H1 (cell line): ENCODE measurements around the gene ADAMTS17. TPM values are rescaled to one million over a fixed set of nuclear protein-coding genes. Genes with fewer than 3 reads are reported as not detected.
A peak's percentile ranks its signal among the peaks of the same experiment; 100 is the strongest.

Source experiments
- CTCF ChIA-PET: fragments of 300-600 bp; sonication (Branson Sonifier 250); formaldehyde crosslinking; loops from one replicate; lab custom pipeline; 2021; ENCODE audit not compliant: partially characterized antibody; lab: Charles Lee
- POLR2A ChIA-PET: fragments of 300-600 bp; sonication (Branson Sonifier 250); formaldehyde crosslinking; loops from one replicate; lab custom pipeline; 2021; ENCODE audit warnings: inconsistent platforms; ENCODE audit not compliant: partially characterized antibody; lab: Charles Lee
- DNase-seq, 2 experiments: peaks; one replicate each; pipeline versions ENCODE4 v3.0.0 to v3.0.0-alpha.2; 2010 to 2022; ENCODE audit warnings: low spot score in 2 of 2, low read depth in 1 of 2, mixed read lengths in 1 of 2
- FAIRE-seq: peaks from 2 replicates; lab custom pipeline; 2011; peaks lifted over from hg19 to GRCh38; lab: Jason Lieb, UNC
- H2AFZ ChIP-seq: 2 replicates; pipeline ENCODE4 v1.8.1; 2012; ENCODE audit warnings: low read length, inconsistent platforms
- H2AK5ac ChIP-seq: 2 replicates; pipeline ENCODE4 v1.6.1; 2013; ENCODE audit warnings: low read depth, low read length
- H2BK120ac ChIP-seq: replicated peaks from 2 replicates; pipeline ENCODE3; 2013; ENCODE audit warnings: low read depth, low read length, inconsistent platforms
- H2BK12ac ChIP-seq: 2 replicates; pipeline ENCODE4 v1.6.1; 2013; ENCODE audit warnings: low read depth, low read length
- H2BK15ac ChIP-seq: 2 replicates; pipeline ENCODE4 v1.6.1; 2013; ENCODE audit warnings: low read length
- H2BK20ac ChIP-seq: 2 replicates; pipeline ENCODE4 v1.6.1; 2013; ENCODE audit warnings: low read length
- H2BK5ac ChIP-seq: 2 replicates; pipeline ENCODE4 v1.6.1; 2013; ENCODE audit warnings: low read depth, low read length
- H3K14ac ChIP-seq: 2 replicates; pipeline ENCODE4 v1.6.1; 2013; ENCODE audit warnings: inconsistent platforms; ENCODE audit not compliant: insufficient read length
- H3K18ac ChIP-seq: 2 replicates; pipeline ENCODE4 v1.6.1; 2013; ENCODE audit warnings: low read length; ENCODE audit errors: extremely low read depth
- H3K23ac ChIP-seq: 2 replicates; pipeline ENCODE4 v1.6.1; 2013; ENCODE audit warnings: inconsistent platforms; ENCODE audit not compliant: insufficient read length
- H3K23me2 ChIP-seq: 2 replicates; pipeline ENCODE4 v1.6.1; 2013; ENCODE audit warnings: low read depth, low read length
- H3K27ac ChIP-seq: 2 replicates; pipeline ENCODE4 v1.6.1; 2011; ENCODE audit warnings: low read depth, low read length, inconsistent platforms
- H3K27me3 ChIP-seq, 4 experiments: replicated peaks in 1 of 4; 1 replicate in 1 of 4; 2 replicates in 3 of 4; pipeline versions ENCODE4 v1.6.1 to v1.8.1; 2011 to 2013; ENCODE audit warnings: low read length in 3 of 4, mild to moderate bottlenecking in 3 of 4, inconsistent platforms in 2 of 4, mixed read lengths in 2 of 4, moderate library complexity in 1 of 4; ENCODE audit not compliant: control insufficient read depth in 3 of 4, insufficient read depth in 3 of 4; ENCODE audit errors: extremely low read depth in 1 of 4
- H3K36me3 ChIP-seq, 4 experiments: 2 replicates each; pipeline versions ENCODE4 v1.6.1 to v1.8.1; 2011 to 2013; ENCODE audit warnings: mild to moderate bottlenecking in 4 of 4, low read length in 3 of 4, moderate library complexity in 2 of 4, control low read depth in 1 of 4, inconsistent platforms in 1 of 4; ENCODE audit not compliant: insufficient read depth in 4 of 4, control insufficient read depth in 2 of 4
- H3K4ac ChIP-seq: replicated peaks from 2 replicates; pipeline ENCODE3; 2013; ENCODE audit warnings: low read length, low read depth, mixed read lengths, inconsistent platforms; ENCODE audit not compliant: insufficient read length
- H3K4me1 ChIP-seq, 4 experiments: replicated peaks in 1 of 4; 1 replicate in 1 of 4; 2 replicates in 3 of 4; pipeline versions ENCODE4 v1.6.1 to v1.8.1; 2011 to 2013; ENCODE audit warnings: low read length in 3 of 4, inconsistent platforms in 2 of 4, mixed read lengths in 1 of 4; ENCODE audit not compliant: insufficient read depth in 4 of 4, control insufficient read depth in 3 of 4
- H3K4me2 ChIP-seq, 2 experiments: 2 replicates each; pipeline versions ENCODE4 v1.6.1 to v1.8.1; 2011 to 2013; ENCODE audit warnings: low read depth in 2 of 2, low read length in 2 of 2, control low read depth in 1 of 2, inconsistent platforms in 1 of 2, mild to moderate bottlenecking in 1 of 2; ENCODE audit not compliant: insufficient read depth in 1 of 2
- H3K4me3 ChIP-seq, 4 experiments: fragments of 200-600, 300-600 bp in 1 of 4; sonication (generic), shearing (Covaris generic), sonication (Bioruptor Twin) in 1 of 4; 2 replicates each; pipeline versions ENCODE4 v1.5.1 to v1.8.1; 2011 to 2016; ENCODE audit warnings: low read length in 4 of 4, low read depth in 3 of 4, control low read depth in 2 of 4, inconsistent platforms in 2 of 4, mild to moderate bottlenecking in 2 of 4, mixed read lengths in 1 of 4, moderate library complexity in 1 of 4; ENCODE audit not compliant: insufficient read depth in 2 of 4; ENCODE audit errors: extremely low read depth in 1 of 4
- H3K56ac ChIP-seq: replicated peaks from 2 replicates; pipeline ENCODE3; 2013; ENCODE audit warnings: low read depth, mild to moderate bottlenecking, mixed read lengths, low read length, inconsistent platforms; ENCODE audit not compliant: insufficient read length
- H3K79me1 ChIP-seq: 2 replicates; pipeline ENCODE4 v1.6.1; 2013; ENCODE audit warnings: low read depth, low read length, control low read depth
- H3K79me2 ChIP-seq, 2 experiments: 2 replicates each; pipeline versions ENCODE4 v1.6.1 to v1.8.1; 2012 to 2013; ENCODE audit warnings: low read length in 2 of 2, mild to moderate bottlenecking in 2 of 2, inconsistent platforms in 1 of 2; ENCODE audit not compliant: insufficient read depth in 2 of 2, control insufficient read depth in 1 of 2
- H3K9ac ChIP-seq, 4 experiments: replicated peaks in 1 of 4; 1 replicate in 1 of 4; 2 replicates in 3 of 4; pipeline versions ENCODE4 v1.6.1 to v1.8.1; 2011 to 2013; ENCODE audit warnings: low read depth in 3 of 4, low read length in 3 of 4, control low read depth in 2 of 4, mild to moderate bottlenecking in 2 of 4, moderate library complexity in 2 of 4, inconsistent platforms in 1 of 4; ENCODE audit errors: extremely low read depth in 1 of 4
- H3K9me3 ChIP-seq, 2 experiments: 2 replicates each; pipeline versions ENCODE4 v1.6.1 to v1.8.1; 2012 to 2013; ENCODE audit warnings: mild to moderate bottlenecking in 2 of 2, moderate library complexity in 2 of 2, control low read depth in 1 of 2, inconsistent platforms in 1 of 2, low read depth in 1 of 2, low read length in 1 of 2, mixed read lengths in 1 of 2; ENCODE audit not compliant: insufficient read depth in 2 of 2
- H4K20me1 ChIP-seq, 2 experiments: replicated peaks in 1 of 2; 2 replicates each; pipeline versions ENCODE3 to v1.8.1; 2011 to 2013; ENCODE audit warnings: inconsistent platforms in 2 of 2, low read length in 2 of 2, mild to moderate bottlenecking in 1 of 2; ENCODE audit not compliant: insufficient read depth in 2 of 2, control insufficient read depth in 1 of 2
- H4K5ac ChIP-seq: 2 replicates; pipeline ENCODE4 v1.6.1; 2013; ENCODE audit warnings: low read length, low read depth, mixed read lengths, inconsistent platforms; ENCODE audit not compliant: insufficient read length
- H4K8ac ChIP-seq: 2 replicates; pipeline ENCODE4 v1.8.0; 2013; ENCODE audit warnings: mild to moderate bottlenecking, moderate library complexity, low read length, inconsistent platforms; ENCODE audit not compliant: insufficient read depth; ENCODE audit errors: extremely low read depth
- H4K91ac ChIP-seq: replicated peaks from 2 replicates; pipeline ENCODE3; 2013; ENCODE audit warnings: low read length, mixed read lengths, inconsistent platforms; ENCODE audit not compliant: insufficient read length
- CBX5 ChIP-seq: fragments of 300-800, 300-1000 bp; sonication (generic); IDR thresholded peaks from 2 replicates; pipeline ENCODE4 v1.7.1; 2016; ENCODE audit warnings: antibody characterized with exemption, low read length, low read depth
- CBX8 ChIP-seq: fragments of 300-800, 300-1000 bp; sonication (generic); IDR thresholded peaks from 2 replicates; pipeline ENCODE4 v1.7.1; 2016; ENCODE audit warnings: low read depth, low read length, borderline replicate concordance
- EGR1 ChIP-seq: IDR thresholded peaks from 2 replicates; pipeline ENCODE4 v1.6.1; 2011; ENCODE audit warnings: low read depth, low read length, borderline replicate concordance
- JUN ChIP-seq: IDR thresholded peaks from 2 replicates; pipeline ENCODE4 v1.6.1; 2011; ENCODE audit warnings: low read depth, mild to moderate bottlenecking, improper control_type of control experiment, low read length
- POLR2AphosphoS5 ChIP-seq: IDR thresholded peaks from 2 replicates; pipeline ENCODE4 v1.6.1; 2011; ENCODE audit warnings: low read depth, low read length
- RNF2 ChIP-seq: fragments of 200-900, 300-1000 bp; sonication (generic); IDR thresholded peaks from 2 replicates; pipeline ENCODE4 v1.7.1; 2016; ENCODE audit warnings: borderline replicate concordance, low read depth, mild to moderate bottlenecking, antibody characterized with exemption, low read length; ENCODE audit not compliant: poor library complexity, severe bottlenecking; ENCODE audit errors: missing control alignments
- SP4 ChIP-seq: IDR thresholded peaks from 2 replicates; pipeline ENCODE4 v1.6.1; 2012; ENCODE audit warnings: low read length, inconsistent platforms
- TAF7 ChIP-seq: optimal IDR thresholded peaks from 2 replicates; pipeline ENCODE3; 2011; ENCODE audit warnings: low read depth, mild to moderate bottlenecking, inconsistent platforms, low read length, moderate library complexity, borderline replicate concordance
- TCF12 ChIP-seq: IDR thresholded peaks from 2 replicates; pipeline ENCODE4 v1.6.1; 2011; ENCODE audit warnings: low read depth, mild to moderate bottlenecking, low read length
- WGBS, 2 experiments: shearing (Covaris generic) in 1 of 2; methylation state at CpG; one replicate each; pipeline versions ENCODE4 v1.1.6 to v1.1.7; 2013 to 2015; ENCODE audit warnings: low lambda C conversion rate in 2 of 2, mixed read lengths in 2 of 2, inconsistent platforms in 1 of 2, low coverage in 1 of 2, missing lambda C conversion rate in 1 of 2; ENCODE audit not compliant: insufficient replicate concordance in 2 of 2, insufficient coverage in 1 of 2, insufficient read length in 1 of 2; ENCODE audit errors: extremely low coverage in 1 of 2, missing lambda C conversion rate in 1 of 2; 5-methylcytosine and 5-hydroxymethylcytosine counted together
- polyA plus RNA-seq, 7 experiments: library from polyadenylated mRNA; depleted of rRNA in 3 of 7; stranded (reverse) in 5 of 7; unstranded in 2 of 7; fragments of >200 nt in 5 of 7; fragments of 200-250 nt in 2 of 7; gene quantifications; 1 replicate in 5 of 7; 2 replicates in 1 of 7; 4 replicates in 1 of 7; pipeline versions ENCODE4 v1.2.1 to v1.2.3, GENCODE V29; 2011 to 2013; ENCODE audit warnings: missing spikeins in 2 of 7, mixed read lengths in 2 of 7
- total RNA-seq: library from RNA; stranded (reverse); fragmentation: NEBNext Ultra II Directional; extraction: Animal tissue kit (Norgen Biotek cat#: 25700); gene quantifications from 2 replicates; pipeline ENCODE4 v1.2.1, GENCODE V29; 2021

The ADAMTS17 gene
- total and polyA plus RNA-seq, 2 of the 8 experiments (the other 6 are each of a cell fraction or from before 2014, with no cell fraction given): 0.51 to 1.7 TPM

GRCh38 chr15:100206643-100207042, 135.1 kb downstream of the ADAMTS17 start:
- H3K27ac ChIP-seq: no peak overlapping the region
- no peak overlapping the region for H3K4me2 ChIP-seq
- H3K4me1 ChIP-seq: peaks cover 0 to 9% (median 4%) of the 10 kb centered on the region in 4 experiments; a peak in 5 of 7 replicates
- H3K9ac ChIP-seq: no peak overlapping the region
- no peak overlapping the region for H4K8ac ChIP-seq
- H3K4me3 ChIP-seq: no peak overlapping the region
- H3K9me3 ChIP-seq: no peaks in the 10 kb centered on the region
- H2BK20ac ChIP-seq: no peak overlapping the region
- no peak overlapping the region for H3K23ac ChIP-seq
- H3K36me3 ChIP-seq: no peaks in the 10 kb centered on the region
- no peak for DNase-seq
- POLR2A ChIA-PET: no interaction called here
- CTCF ChIA-PET: interaction anchor here (0.8 to 2.2 kb wide), 5 partner anchors 10 to 132 kb away, joined by 3 to 9 read pairs (median 5); no protein-coding TSS in a partner anchor
- H2AK5ac ChIP-seq: no peak overlapping the region
- H2BK15ac ChIP-seq: no peak overlapping the region
- no peak overlapping the region for H2BK120ac ChIP-seq
- no peak overlapping the region for H3K18ac ChIP-seq
- H3K27me3 ChIP-seq: no peaks in the 10 kb centered on the region
- no peaks in the 10 kb centered on the region for H4K20me1 ChIP-seq
- H2BK5ac ChIP-seq: no peak overlapping the region
- no peak overlapping the region for H3K56ac ChIP-seq
- no peak overlapping the region for H2BK12ac ChIP-seq
- no peaks in the 10 kb centered on the region for H3K79me2 ChIP-seq
- H3K23me2 ChIP-seq: no peaks in the 10 kb centered on the region
- TF ChIP-seq CBX8 (no peak), EGR1 (no peak), POLR2AphosphoS5 (no peak), TAF7 (no peak), JUN (no peak), SP4 (no peak), CBX5 (no peak), TCF12 (no peak), RNF2 (no peak)
- TF ChIP-seq, all 59 proteins: peak for 0
- no peak overlapping the region for H4K91ac ChIP-seq
- H3K14ac ChIP-seq: no peak overlapping the region
- WGBS, 2 experiments: 62% methylated on average over 7 of the region's 7 CpGs; no CpG with 5 or more reads in 1 of the 2 experiments
- FAIRE-seq: peak; percentile 24
- H4K5ac ChIP-seq: no peak overlapping the region
- no peaks in the 10 kb centered on the region for H3K79me1 ChIP-seq
- H3K4ac ChIP-seq: no peak overlapping the region
- peak overlapping the region; percentile 15; the same call in 1 of the 2 replicates for H2AFZ ChIP-seq
